ENCODE measurements around the gene RSU1.
"Not testable (repeated sequence)": the region's sequence is repeated elsewhere in the genome, so short reads cannot be mapped to it uniquely, and the experiment has no call there.

Gene RSU1

DNA sequence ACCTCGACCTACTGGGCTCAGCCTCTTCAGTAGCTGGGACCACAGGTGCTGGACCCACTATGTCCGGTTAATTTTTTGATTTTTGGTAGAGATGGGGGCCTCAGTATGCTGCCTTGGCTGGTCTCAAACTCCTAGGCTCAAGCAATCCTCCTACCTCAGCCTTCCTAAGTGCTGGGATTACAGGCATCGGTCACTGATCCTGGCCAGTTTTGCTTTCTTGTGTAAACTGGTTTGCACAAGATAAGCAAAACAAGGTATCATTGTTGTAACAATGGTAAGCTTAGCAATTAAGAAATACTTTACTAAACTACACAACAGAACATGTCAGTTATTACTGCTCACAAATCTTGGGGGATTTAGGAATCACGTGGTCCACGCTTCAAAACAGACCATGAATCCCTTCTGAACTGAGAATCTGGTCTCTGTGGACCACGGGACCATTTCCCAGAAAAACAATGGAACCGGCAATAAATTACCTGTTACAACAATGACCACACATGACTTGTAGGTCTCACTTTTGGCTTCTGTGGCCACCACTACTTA, 36.8 kb downstream of the RSU1 start:
- DNase-seq (ENCODE audit: low read depth in 2 of 2), result no peak

DNA sequence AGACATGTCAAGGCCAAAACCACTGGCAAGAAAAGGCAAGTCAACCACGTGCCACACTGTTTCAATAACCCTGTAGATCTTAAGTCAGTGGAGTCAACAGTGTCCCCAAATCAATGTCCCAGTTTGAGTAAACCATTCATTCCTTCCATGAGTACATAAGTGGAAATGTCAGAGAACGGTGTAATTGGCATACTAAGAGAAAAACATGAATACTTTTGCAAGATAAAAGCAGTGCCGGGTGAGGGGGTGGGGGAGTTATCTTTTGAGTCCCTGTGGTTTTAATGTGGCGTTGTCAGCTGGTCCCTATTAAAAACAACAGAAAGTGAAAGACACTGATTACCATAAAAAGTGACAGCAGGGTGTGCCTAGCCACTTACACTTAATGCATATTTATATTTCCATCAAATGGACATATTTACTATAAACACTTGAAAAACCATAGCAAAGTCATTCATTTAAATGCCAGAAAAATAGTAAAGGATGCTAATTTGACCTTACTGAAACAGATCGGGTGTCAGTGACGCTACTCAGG, 37.8 kb downstream of the RSU1 start:
- DNase-seq (ENCODE audit: low read depth in 2 of 2), result peak; percentile 34 to 57

DNA sequence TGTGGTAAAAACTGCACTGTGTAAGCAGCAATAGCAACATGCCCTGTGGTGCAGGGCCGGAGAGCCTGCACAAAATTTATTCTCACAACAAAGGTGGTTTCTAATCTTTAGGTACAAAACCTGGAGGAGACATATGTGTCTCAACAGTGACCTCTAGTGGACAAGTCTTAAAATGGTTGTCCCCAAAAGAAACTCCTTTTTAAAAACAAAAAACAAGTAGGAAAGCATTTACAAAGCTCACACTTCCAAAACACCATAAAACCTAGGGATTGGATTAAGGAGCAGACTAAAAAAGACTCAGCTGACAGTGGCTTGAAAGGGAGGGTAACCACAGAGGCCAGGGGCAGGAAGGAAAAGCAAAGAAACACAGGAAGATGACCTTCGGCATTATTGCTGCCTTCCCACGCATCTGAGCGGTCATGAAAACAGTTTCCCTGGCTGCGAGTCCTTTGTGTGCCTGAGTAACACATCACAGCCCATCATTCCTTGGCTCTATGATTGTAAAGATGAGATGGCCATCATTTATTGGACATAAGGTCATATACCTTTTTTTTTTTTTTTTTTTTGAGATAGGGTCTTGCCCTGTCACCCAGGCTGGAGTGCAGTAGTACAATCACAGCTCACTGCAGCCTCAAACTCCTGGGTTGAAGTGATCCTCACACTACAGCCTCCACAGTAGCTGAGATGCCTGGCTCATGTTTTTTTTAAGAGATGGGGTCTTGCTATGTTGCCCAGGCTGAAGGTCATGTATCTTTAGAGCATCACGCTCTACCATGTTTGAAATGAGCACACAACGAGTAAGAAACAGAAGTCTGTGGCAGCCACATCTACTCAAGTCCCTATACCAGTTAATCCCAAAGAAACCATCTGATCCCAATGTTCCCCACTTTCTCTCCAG, 39.5 kb downstream of the RSU1 start:
- DNase-seq (ENCODE audit: low read depth in 2 of 2), result no peak

DNA sequence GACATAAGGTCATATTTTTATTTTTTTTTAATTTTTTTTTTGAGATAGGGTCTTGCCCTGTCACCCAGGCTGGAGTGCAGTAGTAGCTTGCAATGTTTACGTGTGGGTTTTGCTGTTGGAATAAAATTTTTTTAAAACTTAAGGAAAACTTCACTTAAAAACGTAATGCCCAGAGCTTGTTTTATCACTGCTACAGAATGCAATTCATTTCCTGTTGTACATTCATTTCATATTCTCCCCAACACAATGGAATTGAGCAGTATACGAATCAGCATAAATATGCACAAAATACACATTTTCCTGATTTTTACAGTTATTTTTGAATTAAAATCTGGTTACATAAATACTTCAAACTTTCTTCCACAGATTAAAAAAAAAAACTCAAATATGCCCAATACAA, 40.3 kb downstream of the RSU1 start:
- DNase-seq (ENCODE audit: low read depth in 2 of 2), result no peak

DNA sequence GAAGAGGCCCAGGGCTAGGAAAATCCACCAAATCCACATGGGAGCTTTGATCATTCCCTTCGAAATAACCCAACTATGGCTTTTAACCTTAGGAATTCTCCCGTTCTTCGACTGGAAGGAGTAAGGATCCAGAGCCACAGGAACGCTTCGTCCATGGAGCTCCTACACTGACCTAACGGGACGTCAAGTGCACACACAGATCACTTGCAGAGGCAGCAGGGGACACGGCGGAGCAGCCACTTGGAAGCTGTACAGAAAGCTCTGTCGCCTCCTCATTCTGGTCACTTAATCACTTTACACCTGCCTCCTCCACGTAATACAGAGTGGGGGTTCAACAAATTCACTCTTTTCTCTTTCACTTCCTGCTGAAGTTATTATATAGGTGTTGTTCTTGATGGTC, 43.9 kb downstream of the RSU1 start:
- no peak for DNase-seq (ENCODE audit: low read depth in 2 of 2)

DNA sequence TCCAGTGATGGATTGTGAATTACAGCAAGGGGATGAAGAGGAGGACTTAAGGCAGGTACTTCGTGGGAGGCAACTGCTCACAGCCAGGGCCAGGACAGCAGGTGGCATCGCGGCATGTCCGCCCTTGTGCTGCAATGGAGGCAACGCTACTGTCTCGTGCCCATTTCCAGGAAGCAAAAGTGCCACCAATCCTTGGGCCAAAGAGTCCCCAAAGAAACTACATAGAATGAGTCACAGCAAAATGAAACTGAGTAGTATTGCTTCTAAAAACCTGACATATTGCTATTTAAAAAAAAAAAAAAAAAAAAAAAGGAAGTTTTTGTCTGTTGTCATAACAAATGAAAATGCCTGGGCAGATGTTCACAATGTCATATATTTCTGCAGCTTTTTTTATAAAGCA, 46.6 kb downstream of the RSU1 start:
- no peak for DNase-seq (ENCODE audit: low read depth in 2 of 2)

DNA sequence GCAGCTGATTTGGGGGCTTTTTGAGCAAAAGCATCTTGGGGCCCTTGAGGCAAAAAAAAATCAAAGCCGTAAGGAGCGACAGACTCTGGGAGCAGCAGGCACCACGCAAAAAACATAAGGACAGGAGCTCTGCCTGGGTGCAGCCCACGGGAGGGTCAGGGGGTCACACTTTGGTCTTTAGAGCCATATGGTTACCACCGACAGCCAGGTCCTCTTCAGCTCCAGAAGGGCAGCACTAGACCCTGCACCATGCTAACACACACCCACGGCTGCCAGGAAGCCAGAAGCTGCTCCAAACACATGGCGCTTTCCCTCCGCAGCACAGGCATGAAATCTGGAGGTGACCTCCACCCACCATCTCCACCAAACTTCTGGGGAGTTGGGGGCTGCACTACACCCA, 47.1 kb downstream of the RSU1 start:
- no peak for DNase-seq (ENCODE audit: low read depth in 2 of 2)

DNA sequence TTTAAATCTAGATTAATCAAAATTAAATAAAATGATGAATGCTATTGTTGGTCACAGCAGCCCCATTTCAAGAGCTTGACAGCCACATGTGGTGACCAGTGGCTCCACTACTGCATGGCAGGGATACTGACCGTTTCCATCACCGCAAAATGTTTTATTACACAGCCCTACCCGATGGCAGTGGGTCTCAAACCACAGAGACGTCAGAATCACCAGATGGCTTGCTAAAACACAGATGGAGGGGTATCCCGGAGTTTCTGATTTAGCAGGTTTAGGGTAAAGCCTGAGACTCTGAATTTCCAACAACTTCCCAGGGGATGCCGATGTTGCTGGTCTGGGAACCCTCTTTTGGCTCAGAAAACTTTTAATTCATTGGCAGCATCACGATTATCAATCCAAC, 47.9 kb downstream of the RSU1 start:
- no peak for DNase-seq (ENCODE audit: low read depth in 2 of 2)

DNA sequence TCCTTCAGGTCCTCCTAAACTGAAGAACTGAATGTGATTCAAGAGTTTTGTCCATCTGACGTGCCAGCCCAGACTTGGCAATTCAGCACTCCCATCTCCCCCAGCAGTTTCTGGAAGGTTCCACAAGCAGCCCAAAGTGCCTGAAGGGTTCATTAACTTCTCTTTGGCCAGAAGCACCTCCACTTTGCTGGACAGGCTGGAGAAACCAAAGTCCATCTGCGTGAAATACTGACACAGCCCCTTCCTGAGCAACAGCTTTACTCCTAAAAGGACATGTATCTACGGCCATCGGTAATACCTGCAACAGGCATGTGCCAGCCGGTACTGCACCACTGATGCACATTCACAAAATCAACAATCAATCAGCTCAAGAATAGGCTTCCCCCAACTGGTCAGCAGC, 48.5 kb downstream of the RSU1 start:
- DNase-seq (ENCODE audit: low read depth in 2 of 2), result no peak

DNA sequence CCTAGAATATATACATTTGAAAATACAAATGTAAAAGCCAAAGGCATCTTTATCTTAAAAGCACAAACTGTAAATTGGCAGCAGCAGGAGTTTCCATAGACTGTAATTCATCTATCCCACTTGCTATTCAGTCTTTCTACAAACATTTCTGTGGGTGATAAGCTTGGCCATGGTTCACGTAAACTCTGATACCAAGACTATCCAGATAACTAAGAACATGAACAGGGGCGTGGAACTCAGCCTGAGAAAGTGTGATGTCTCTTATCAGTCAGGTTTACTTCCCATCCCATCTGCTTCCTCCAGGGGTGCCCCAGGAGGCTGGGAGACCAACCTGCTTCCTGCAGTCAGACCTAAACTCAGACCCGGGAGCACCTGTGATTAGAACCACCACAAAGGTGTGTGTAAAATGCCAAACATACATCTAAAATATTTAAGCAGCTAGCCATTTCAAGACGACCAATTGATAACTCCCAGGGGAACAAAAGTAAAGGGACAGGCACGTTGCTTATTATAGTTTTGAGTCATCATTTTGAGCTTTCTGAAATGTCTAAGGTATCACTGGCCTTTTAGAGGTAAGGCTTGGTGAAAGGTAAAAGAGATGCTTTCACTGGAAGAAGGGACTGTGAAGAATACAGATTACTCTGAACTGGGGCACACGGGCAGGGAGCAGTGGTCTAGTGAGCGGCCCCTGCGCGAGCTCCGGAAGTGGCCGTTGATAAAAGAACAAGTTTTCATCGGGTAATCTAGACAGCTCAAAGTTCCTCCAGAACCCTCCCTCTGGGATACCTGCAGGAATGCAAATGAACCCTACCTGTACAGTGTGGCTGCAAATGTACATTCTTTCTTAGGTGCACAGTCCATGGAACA, 51.5 kb downstream of the RSU1 start:
- DNase-seq (ENCODE audit: low read depth in 2 of 2), result no peak

DNA sequence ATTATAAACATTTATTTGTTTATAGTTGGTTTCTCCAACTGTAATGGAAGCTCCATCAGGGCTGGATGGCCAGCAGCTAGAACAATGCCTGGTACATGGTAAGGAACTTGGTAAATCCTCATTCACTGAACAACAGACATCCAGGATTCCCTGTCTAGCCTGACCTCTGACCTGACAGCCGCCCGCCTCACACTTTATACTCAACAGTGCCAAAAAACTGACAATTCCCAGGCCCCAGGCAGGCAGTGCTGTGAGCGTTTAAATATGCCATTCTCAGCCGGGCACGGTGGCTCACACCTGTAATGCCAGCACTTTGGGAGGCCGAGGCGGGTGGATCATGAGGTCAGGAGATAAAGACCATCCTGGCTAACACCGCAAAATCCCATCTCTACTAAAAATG, 55.9 kb downstream of the RSU1 start:
- DNase-seq (ENCODE audit: low read depth in 2 of 2), result no peak

DNA sequence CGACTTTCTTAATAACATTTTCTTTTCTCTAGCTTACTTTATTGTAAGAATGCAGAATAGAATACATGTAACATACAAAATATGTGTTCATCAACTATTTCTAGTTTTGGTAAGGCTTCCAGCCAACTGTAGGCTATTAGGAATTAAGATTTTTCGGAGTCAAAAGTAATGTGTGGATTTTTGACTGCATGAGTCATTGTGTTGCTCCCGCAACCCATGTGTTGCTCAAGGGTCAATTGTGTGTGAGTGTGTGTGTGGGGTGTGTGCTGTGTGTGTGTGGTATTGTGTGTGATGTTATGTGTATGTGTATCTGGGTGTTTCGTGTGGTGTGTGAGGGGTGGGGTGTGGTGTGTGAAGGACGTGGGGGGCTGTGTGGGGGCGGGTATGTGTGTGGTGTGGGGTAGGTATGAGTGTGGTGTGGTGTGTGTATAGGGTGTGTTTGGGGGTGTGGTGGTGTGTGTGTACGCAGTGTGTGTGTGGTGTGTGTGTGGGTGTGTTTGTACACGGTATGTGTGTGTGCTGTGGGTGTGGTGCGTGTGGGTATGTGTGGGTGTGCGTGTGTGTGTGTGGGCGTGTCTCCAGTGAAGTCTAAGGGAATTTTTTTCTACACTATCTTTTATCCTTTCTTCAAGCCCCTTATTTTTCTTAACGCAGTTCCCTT, 60.5 kb downstream of the RSU1 start:
- DNase-seq (ENCODE audit: low read depth in 2 of 2), result no peak

DNA sequence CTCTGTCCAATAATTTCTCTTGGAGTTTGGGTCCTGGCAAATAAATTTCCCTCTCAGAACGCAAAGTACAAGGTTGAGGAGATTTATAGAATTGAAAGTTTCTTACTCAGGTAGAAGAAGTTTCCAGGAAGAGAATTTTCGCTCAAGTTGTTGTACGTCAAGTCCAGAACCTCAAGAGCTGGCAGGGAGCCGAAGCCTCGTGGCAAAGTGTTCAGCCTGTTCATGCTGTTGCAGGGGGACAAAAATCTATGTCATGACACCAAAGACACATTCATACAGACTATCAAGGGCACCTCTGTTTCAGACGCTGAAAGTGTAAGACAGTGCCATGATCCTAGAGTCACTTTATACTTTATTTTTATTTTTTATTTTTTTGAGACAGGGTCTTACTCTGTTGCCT, 62.5 kb downstream of the RSU1 start:
- no peak for DNase-seq (ENCODE audit: low read depth in 2 of 2)

DNA sequence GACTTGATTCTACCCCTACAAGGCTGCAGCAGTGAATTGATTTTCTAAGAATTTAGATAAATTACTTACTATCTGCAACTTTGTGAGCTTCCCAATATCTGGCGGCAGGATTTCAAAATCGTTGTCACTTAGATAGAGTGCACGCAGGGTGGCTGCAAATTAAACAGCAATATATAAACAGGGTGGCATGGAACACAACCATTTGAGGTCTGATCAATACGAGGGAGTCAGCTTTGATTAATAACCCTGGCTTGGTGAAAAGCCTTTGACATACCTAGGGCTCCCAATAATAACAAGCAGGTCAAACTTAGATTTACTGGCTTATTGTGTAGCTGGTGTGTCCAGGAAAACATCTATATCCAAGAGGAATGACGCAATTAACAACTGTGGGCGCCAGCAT, 64.4 kb downstream of the RSU1 start:
- DNase-seq (ENCODE audit: low read depth in 2 of 2), result not testable (repeated sequence)

DNA sequence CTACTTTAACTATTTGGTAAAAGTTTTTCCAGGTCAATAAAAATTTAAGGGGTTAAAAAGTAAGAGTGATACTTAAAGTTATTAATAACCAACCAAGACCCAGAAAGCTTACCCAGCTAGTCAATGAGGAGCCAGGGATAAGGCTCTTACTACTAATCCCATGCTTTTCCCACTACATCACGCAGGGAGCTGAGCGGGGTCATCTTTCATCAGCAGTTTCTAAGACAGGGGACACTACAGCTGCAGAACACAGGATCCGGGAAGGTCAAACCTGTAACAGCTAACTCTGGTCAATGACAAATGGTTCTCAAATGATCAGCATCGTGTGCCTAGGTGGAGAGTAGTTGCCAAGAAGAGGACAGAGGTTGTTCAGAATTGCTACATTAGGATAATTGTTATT, 65.1 kb downstream of the RSU1 start:
- no peak for DNase-seq (ENCODE audit: low read depth in 2 of 2)

DNA sequence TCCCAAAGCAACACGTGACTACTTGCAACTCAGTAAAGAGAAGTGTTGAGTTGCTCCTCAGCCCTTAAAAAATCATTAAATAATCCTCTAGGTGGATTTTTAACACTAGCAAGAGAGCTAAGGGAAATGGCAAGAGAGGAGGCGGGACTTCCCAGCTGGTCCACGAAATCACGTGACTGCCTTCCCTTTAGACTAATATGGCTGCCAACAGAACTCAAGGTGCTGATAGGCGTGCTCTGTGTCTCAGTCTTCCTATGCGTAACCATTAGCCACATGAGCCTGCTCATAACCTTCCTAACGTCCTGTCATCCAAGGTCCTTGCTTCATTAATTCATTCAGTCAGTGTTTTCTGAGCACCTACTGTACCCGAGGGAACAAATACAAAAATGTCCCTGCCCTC, 66.0 kb downstream of the RSU1 start:
- DNase-seq (ENCODE audit: low read depth in 2 of 2), result no peak

DNA sequence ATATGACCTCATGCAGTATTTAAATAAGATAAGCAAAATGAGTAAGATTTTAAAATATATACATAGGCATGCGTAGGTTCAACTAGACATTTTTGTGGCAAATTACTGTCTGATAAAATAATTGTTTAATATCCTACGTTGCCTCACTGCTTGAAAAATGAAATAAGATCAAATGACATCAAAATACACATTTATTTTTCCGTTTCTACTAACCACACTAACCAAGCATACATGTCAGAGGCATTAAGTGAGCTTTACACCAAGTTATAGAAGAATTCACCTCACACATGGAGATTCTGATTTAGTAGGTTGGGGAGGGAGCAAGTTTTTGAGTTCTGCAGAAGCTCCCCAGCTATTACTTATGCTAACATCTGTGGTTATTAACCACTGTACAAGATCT, 66.8 kb downstream of the RSU1 start:
- no peak for DNase-seq (ENCODE audit: low read depth in 2 of 2)

DNA sequence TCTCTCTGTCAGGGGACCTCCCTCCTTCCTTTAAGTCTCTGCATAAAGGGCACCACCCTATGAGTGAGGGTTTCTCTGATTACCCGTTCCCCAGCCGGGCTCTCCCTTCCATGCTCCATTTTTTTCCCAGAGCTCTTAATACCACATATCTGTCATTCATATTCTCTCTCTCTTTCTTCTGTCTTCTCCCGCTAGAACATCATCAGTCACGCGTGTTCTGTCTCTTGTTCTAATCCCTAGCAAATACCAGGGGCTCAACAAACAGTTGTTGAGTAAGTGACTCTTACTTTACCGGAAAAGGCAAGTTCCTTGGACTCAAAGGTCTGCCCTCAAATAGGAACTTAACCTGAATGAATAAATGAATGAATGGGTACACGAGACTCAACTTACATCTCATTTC, 68.5 kb downstream of the RSU1 start:
- no peak for DNase-seq (ENCODE audit: low read depth in 2 of 2)

DNA sequence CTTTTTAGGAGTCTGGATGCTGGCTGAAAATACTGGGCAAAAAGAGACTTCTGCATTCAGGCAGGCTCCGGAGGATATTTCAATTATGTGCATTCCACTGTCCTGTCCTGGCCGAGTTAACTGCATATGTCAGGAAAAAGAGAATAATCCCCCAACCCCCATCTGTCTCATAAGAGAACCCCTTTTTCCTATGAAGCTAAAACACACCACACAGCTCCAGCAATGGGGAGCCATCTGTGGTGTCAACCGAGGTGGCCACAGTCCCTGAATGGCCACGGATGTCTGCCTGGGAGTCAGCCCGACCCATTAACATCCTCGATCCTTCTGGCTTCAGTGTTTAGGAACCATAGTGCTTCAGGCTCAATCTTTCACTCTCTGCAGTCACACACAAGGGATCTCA, 70.4 kb downstream of the RSU1 start:
- DNase-seq (ENCODE audit: low read depth in 2 of 2), result no peak

DNA sequence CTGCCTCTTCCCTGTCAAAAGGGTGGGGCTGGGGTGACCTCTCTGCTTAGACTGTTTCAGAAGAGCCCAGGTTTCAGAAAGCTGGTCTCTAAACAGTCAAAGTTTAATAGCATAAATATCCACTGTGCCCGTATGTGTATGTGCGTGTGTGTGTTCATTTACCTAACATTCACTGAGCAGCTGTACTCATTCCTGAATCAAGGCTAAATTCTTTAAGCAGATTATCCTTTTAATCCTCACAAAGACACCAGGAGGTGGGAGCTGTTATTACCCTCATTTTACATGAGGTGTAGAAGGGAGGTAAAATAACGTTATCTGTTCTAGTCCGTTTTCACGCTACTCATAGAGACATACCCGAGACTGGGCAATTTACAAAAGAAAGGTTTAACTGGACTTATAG, 72.2 kb downstream of the RSU1 start:
- DNase-seq (ENCODE audit: low read depth in 2 of 2), result no peak

DNA sequence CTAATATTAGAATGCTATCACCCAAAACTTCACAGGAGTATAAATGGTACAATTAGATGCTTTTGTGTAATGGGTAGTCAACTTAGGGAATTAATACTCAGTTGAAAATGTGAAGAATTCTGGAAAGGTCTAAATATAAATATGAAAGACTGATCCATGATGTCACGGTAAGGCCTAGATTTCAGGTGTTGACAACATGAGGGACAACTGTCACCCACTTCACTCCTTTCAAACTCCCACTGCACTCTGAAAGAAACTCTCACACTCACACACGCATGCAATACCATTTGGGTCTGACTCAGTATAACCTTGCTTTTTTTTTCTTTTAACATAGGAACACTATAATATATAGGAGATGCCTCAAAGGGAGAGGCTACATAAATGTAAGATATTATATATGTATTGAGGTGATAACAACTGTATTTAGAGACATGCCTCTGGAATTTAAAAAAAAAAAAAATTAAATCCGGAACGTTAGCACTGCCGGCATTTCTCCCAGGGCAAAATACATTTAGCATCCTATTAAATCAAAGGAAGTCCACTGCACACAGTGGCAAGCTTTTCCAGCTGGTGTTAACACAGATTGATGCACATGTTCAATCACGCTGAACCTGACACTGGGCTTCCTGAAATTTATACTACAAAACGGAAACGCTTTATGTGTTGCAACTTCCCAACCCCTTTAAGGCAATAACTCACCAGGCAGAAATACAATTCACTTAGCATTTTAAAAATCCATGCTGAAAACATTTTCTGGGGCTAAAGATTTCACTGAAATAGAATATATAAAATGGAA, 74.9 kb downstream of the RSU1 start:
- DNase-seq (ENCODE audit: low read depth in 2 of 2), result no peak
